Panc1 (cell line): Measurements from ENCODE around the gene MTMR8.

Experiments used
- POLR2AphosphoS5 ChIP-seq: IDR thresholded peaks from 2 replicates; pipeline ENCODE4 v1.6.1; 2012; ENCODE audit warnings: mild to moderate bottlenecking, low read depth, low read length, moderate library complexity
- TCF7L2 ChIP-seq: IDR thresholded peaks from 2 replicates; pipeline ENCODE4 v1.6.1; 2011; ENCODE audit warnings: mild to moderate bottlenecking, low read depth, low read length, inconsistent platforms
- TF ChIP-seq, protein P1 (sequence below): fragments of 450-650 bp; IDR thresholded peaks from 2 replicates; pipeline ENCODE4 v1.5.1; 2017; ENCODE audit warnings: mild to moderate bottlenecking
- TF ChIP-seq, protein P2 (sequence below), 2 experiments: IDR thresholded peaks; 2 replicates each; pipeline ENCODE4 v1.6.1; 2011 to 2012; ENCODE audit warnings: low read depth in 2 of 2, control low read depth in 1 of 2, low read length in 1 of 2, mild to moderate bottlenecking in 1 of 2, moderate library complexity in 1 of 2; ENCODE audit not compliant: insufficient read depth in 1 of 2

DNA sequence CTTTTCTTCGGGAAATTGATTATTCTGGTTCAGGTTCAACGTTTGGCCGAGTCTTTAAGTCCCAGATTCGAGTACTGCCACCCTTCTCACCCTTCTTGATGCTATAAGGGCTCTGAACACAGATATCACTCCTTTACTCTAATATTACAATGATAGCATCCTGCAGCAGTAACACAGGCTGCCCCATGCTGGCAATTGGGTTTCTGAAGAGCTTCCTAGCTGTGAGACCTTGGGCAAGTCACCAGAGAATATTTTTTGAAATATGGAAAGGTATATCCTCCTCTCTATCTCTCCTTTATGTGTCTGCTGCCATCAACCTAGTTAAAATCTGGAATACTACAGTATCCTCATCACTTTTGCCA, 297 bp upstream of the MTMR8 start:
- TF ChIP-seq POLR2AphosphoS5 (no peak), TCF7L2 (no peak)
- TF ChIP-seq, protein P1, sequence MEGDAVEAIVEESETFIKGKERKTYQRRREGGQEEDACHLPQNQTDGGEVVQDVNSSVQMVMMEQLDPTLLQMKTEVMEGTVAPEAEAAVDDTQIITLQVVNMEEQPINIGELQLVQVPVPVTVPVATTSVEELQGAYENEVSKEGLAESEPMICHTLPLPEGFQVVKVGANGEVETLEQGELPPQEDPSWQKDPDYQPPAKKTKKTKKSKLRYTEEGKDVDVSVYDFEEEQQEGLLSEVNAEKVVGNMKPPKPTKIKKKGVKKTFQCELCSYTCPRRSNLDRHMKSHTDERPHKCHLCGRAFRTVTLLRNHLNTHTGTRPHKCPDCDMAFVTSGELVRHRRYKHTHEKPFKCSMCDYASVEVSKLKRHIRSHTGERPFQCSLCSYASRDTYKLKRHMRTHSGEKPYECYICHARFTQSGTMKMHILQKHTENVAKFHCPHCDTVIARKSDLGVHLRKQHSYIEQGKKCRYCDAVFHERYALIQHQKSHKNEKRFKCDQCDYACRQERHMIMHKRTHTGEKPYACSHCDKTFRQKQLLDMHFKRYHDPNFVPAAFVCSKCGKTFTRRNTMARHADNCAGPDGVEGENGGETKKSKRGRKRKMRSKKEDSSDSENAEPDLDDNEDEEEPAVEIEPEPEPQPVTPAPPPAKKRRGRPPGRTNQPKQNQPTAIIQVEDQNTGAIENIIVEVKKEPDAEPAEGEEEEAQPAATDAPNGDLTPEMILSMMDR = no peak
- TF ChIP-seq, protein P2, sequence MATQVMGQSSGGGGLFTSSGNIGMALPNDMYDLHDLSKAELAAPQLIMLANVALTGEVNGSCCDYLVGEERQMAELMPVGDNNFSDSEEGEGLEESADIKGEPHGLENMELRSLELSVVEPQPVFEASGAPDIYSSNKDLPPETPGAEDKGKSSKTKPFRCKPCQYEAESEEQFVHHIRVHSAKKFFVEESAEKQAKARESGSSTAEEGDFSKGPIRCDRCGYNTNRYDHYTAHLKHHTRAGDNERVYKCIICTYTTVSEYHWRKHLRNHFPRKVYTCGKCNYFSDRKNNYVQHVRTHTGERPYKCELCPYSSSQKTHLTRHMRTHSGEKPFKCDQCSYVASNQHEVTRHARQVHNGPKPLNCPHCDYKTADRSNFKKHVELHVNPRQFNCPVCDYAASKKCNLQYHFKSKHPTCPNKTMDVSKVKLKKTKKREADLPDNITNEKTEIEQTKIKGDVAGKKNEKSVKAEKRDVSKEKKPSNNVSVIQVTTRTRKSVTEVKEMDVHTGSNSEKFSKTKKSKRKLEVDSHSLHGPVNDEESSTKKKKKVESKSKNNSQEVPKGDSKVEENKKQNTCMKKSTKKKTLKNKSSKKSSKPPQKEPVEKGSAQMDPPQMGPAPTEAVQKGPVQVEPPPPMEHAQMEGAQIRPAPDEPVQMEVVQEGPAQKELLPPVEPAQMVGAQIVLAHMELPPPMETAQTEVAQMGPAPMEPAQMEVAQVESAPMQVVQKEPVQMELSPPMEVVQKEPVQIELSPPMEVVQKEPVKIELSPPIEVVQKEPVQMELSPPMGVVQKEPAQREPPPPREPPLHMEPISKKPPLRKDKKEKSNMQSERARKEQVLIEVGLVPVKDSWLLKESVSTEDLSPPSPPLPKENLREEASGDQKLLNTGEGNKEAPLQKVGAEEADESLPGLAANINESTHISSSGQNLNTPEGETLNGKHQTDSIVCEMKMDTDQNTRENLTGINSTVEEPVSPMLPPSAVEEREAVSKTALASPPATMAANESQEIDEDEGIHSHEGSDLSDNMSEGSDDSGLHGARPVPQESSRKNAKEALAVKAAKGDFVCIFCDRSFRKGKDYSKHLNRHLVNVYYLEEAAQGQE (IDR thresholded peaks at IDR 0.05; ENCODE audit: insufficient read depth in 1 of 2, low read depth in 2 of 2, low read length in 1 of 2) = no peak
